ENCODE results near the gene AJAP1. TPM values are rescaled to one million over a fixed set of nuclear protein-coding genes. Genes with fewer than 3 reads are reported as not detected.

Gene AJAP1
- total RNA-seq, 2 experiments from 2014 or later, result 0.39 to 0.47 TPM

DNA sequence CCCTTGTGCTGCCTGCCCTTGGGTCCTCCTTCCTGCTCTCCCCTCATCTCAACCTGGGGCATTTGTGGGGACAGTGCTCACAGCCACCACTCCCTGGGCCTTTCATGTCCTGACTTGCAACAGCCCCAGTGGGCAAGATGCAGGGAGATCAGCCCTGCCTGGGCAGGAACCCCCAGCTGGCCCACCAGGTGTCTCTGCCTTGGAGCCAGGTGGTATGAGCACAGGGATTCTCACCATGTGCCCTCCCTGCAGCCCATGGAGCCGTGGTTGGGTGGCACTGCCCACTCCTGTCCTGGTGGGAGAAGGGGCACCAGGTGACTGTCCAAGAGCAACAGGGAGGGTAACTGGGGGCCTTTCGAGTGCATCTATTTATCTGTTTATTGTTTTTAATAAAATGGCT is 100.4 kb downstream of the AJAP1 start:
- Histone ChIP-seq H3K36me3 (ENCODE audit: insufficient read depth, low read length) (no peaks in the 10 kb centered on the region), H3K4me1 (ENCODE audit: insufficient read depth, low read length) (no peaks in the 10 kb centered on the region), H3K27me3 (ENCODE audit: control insufficient read depth in 1 of 2, insufficient read depth in 2 of 2, low read length in 2 of 2) (no peaks in the 10 kb centered on the region), H3K27ac (ENCODE audit: low read depth in 1 of 2, low read length in 2 of 2) (no peak overlapping the region), H3K9me3 (ENCODE audit: control insufficient read depth in 1 of 2, insufficient read depth in 1 of 2, low read length in 2 of 2) (peaks cover 0 to 40% of the 10 kb centered on the region in 2 experiments), H3K4me3 (ENCODE audit: low read length) (no peak overlapping the region)
- DNase-seq (no peak), ATAC-seq (ENCODE audit: poor library complexity) (no peak)
- Mint-ChIP-seq H3K9me3 (peaks cover 4% of the 10 kb centered on the region), H3K36me3 (ENCODE audit: low read depth) (no peaks in the 10 kb centered on the region), H3K4me3 (no peak overlapping the region), H3K27me3 (peaks cover under 1% of the 10 kb centered on the region), H3K4me1 (ENCODE audit: low read depth) (no peaks in the 10 kb centered on the region), H3K27ac (no peak overlapping the region)
- POLR2A ChIA-PET, result no interaction called here
- intact Hi-C loops (cut with DNase I, micrococcal nuclease), result no loop called here
- TF ChIP-seq, protein P1, sequence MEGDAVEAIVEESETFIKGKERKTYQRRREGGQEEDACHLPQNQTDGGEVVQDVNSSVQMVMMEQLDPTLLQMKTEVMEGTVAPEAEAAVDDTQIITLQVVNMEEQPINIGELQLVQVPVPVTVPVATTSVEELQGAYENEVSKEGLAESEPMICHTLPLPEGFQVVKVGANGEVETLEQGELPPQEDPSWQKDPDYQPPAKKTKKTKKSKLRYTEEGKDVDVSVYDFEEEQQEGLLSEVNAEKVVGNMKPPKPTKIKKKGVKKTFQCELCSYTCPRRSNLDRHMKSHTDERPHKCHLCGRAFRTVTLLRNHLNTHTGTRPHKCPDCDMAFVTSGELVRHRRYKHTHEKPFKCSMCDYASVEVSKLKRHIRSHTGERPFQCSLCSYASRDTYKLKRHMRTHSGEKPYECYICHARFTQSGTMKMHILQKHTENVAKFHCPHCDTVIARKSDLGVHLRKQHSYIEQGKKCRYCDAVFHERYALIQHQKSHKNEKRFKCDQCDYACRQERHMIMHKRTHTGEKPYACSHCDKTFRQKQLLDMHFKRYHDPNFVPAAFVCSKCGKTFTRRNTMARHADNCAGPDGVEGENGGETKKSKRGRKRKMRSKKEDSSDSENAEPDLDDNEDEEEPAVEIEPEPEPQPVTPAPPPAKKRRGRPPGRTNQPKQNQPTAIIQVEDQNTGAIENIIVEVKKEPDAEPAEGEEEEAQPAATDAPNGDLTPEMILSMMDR (IDR thresholded peaks at IDR 0.05), result no peak
- CTCF ChIA-PET, result no interaction called here

GRCh38 chr1:4755301-4755845 is 101.0 kb downstream of the AJAP1 start:
- ATAC-seq (ENCODE audit: poor library complexity) (no peak), DNase-seq (no peak)
- no peak overlapping the region for H3K27ac ChIP-seq (ENCODE audit: low read depth in 1 of 2, low read length in 2 of 2)
- no peaks in the 10 kb centered on the region for H3K4me1 ChIP-seq (ENCODE audit: insufficient read depth, low read length)
- Mint-ChIP-seq H3K36me3 (ENCODE audit: low read depth) (no peaks in the 10 kb centered on the region), H3K4me1 (ENCODE audit: low read depth) (no peaks in the 10 kb centered on the region), H3K27ac (no peak overlapping the region), H3K9me3 (peaks cover 4% of the 10 kb centered on the region), H3K27me3 (peaks cover 6% of the 10 kb centered on the region), H3K4me3 (no peak overlapping the region)
- no peaks in the 10 kb centered on the region for H3K36me3 ChIP-seq (ENCODE audit: insufficient read depth, low read length)
- H3K27me3 ChIP-seq (ENCODE audit: control insufficient read depth in 1 of 2, insufficient read depth in 2 of 2, low read length in 2 of 2), result no peaks in the 10 kb centered on the region
- intact Hi-C loops (cut with DNase I, micrococcal nuclease), result no loop called here
- H3K9me3 ChIP-seq (ENCODE audit: control insufficient read depth in 1 of 2, insufficient read depth in 1 of 2, low read length in 2 of 2), result peaks cover 0 to 42% of the 10 kb centered on the region in 2 experiments
- ChIA-PET CTCF (no interaction called here), POLR2A (no interaction called here)
- no peak overlapping the region for H3K4me3 ChIP-seq (ENCODE audit: low read length)
- TF ChIP-seq, protein P1 (IDR thresholded peaks at IDR 0.05), result no peak

GRCh38 chr1:4755864-4756504 is 101.6 kb downstream of the AJAP1 start:
- Mint-ChIP-seq H3K4me3 (no peak overlapping the region), H3K27me3 (peaks cover 9% of the 10 kb centered on the region), H3K36me3 (ENCODE audit: low read depth) (no peaks in the 10 kb centered on the region), H3K9me3 (peaks cover 4% of the 10 kb centered on the region), H3K4me1 (ENCODE audit: low read depth) (no peaks in the 10 kb centered on the region), H3K27ac (no peak overlapping the region)
- H3K4me3 ChIP-seq (ENCODE audit: low read length), result no peak overlapping the region
- ChIA-PET CTCF (no interaction called here), POLR2A (no interaction called here)
- H3K27me3 ChIP-seq (ENCODE audit: control insufficient read depth in 1 of 2, insufficient read depth in 2 of 2, low read length in 2 of 2), result no peaks in the 10 kb centered on the region
- intact Hi-C loops (cut with DNase I, micrococcal nuclease), result no loop called here
- no peak overlapping the region for H3K27ac ChIP-seq (ENCODE audit: low read depth in 1 of 2, low read length in 2 of 2)
- peaks cover 0 to 46% of the 10 kb centered on the region in 2 experiments for H3K9me3 ChIP-seq (ENCODE audit: control insufficient read depth in 1 of 2, insufficient read depth in 1 of 2, low read length in 2 of 2)
- ATAC-seq (ENCODE audit: poor library complexity) (no peak), DNase-seq (no peak)
- TF ChIP-seq, protein P1 (IDR thresholded peaks at IDR 0.05), result no peak
- no peaks in the 10 kb centered on the region for H3K36me3 ChIP-seq (ENCODE audit: insufficient read depth, low read length)
- no peaks in the 10 kb centered on the region for H3K4me1 ChIP-seq (ENCODE audit: insufficient read depth, low read length)
